Left forelimb (tissue), 1 donor: ENCODE data around the gene GATAD1.
"Not testable (repeated sequence)": the region's sequence is repeated elsewhere in the genome, so short reads cannot be mapped to it uniquely, and the experiment has no call there.

Experiments
- DNase-seq: peaks from one replicate; pipeline ENCODE4 v3.0.0-alpha.2; 2018; ENCODE audit warnings: low spot score

Gene GATAD1

GRCh38 chr7:92483624-92484023 is 36.3 kb downstream of the GATAD1 start:
- not testable (repeated sequence) for DNase-seq

DNA sequence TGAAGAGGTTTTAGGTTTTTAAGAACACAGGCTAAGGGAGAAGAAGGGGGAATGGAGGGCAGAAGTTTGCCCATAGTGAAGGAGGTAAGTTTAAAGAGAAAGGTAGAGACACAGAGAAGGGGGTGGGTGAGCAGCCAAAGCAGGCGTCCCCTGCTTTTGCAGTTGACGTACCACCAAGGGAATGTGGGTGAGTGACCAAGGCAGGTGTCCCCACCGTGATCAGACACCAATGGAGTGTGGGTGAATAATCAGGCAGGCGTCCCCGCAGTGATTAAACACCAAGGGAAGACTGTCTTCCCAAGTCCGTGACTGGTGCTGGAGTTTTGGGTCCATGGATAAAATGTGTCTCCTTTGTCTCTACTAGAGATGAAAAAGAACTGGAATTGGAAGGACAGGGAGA is 36.9 kb downstream of the GATAD1 start:
- DNase-seq: not testable (repeated sequence)

DNA sequence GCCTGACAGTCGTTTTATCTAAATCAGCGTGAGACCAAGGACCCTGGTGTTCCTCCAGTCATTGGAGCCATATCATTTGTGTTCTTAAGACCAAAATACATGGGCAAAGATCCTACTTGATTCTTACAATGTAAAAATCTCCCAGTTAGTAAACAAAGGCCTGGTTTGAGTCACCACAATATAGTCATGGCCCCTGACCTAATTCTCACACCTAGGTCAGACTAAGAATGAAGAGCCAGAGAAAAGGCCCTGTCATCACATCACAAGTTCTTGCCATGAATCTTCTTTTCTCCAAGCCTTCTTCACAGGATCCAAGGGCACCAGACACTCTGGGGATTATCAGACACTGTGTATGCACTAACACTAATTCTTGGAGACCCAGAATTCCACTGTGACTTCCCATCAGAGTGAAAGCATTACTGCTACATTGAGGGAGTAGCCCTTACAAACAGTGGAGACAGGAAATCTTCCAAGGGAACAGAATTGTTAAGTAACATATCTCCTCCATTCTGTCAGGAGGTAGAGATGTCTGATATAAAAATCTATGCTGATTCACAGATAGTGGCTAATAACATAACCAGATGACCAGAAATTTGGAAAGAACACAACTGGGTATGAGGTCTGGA is 38.1 kb downstream of the GATAD1 start:
- no peak for DNase-seq

DNA sequence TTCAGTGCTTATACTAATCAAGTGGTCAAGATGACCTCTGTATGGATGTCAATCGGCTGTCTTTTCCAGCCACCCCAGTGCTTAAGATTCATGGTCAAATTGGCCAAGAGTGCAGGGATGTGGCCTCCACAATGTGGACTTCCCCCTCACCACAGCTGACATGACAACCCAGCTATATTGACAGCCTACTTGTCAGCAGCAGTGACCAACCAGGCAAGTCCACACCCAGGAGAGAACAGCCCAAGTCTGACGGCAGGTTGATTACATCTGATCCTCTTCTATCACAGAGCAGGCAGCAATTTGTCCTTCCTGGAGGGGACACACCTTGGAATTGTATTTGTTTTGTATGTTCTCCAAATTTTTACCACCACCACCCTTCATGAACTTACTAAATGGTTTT is 38.7 kb downstream of the GATAD1 start:
- no peak for DNase-seq

GRCh38 chr7:92487804-92488203 is 40.5 kb downstream of the GATAD1 start:
- no peak for DNase-seq

GRCh38 chr7:92489634-92490033 is 42.4 kb downstream of the GATAD1 start:
- DNase-seq: no peak

DNA sequence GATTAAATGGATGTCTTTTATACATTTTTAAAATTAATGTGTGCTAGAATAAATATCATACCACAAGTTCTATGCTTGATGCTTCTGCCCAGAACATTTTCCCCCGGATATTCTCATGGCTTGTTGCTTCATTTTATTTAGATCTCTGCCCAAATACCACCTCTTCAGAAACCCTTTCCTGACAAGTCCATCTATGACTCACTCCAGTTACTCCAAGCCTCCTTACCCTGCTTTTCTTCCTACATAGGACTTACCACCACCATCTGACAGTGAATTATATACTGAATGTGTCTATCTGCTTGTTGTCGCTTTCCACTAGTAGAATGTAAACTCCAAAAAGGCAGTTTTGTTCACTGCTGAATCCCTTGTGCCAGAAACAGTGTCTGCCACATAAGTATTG is 49.6 kb downstream of the GATAD1 start:
- DNase-seq: no peak

GRCh38 chr7:92498557-92498956 is 51.3 kb downstream of the GATAD1 start:
- no peak for DNase-seq

GRCh38 chr7:92503767-92504166 is 56.5 kb downstream of the GATAD1 start:
- DNase-seq: no peak

- no peak for DNase-seq
These were observed 57.3 kb downstream of the GATAD1 start for GRCh38 chr7:92504563-92504962.

DNA sequence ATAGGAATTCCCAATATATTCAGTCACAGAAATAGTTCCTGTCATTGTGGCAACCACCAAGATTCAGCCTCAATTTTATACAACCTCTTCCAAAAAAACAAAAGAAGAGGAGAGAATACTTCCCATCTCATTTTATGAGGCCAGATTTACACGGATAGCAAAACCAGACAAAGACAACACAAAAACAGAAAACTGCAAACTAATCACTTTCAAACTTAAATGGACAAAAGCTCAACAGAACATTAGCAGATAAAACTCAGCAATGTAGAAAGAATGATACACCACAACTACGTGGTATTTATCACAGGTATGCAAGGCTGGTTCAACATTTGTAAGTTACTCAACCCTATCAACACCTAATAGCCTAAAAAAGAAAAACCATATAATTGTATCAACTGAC is 59.1 kb downstream of the GATAD1 start:
- no peak for DNase-seq

- DNase-seq: no peak
These were observed 61.7 kb downstream of the GATAD1 start for GRCh38 chr7:92508946-92509345.
